Erythroblast (primary cell): Measurements from ENCODE around the gene L3MBTL4.

Experiments used
- GATA1 ChIP-seq: IDR thresholded peaks from 2 replicates; pipeline ENCODE4 v1.6.1; 2011; ENCODE audit warnings: low read depth, mild to moderate bottlenecking, control low read depth, low read length, moderate library complexity
- POLR2A ChIP-seq: IDR thresholded peaks from 2 replicates; pipeline ENCODE4 v1.6.1; 2011; ENCODE audit warnings: mild to moderate bottlenecking, low read length

DNA sequence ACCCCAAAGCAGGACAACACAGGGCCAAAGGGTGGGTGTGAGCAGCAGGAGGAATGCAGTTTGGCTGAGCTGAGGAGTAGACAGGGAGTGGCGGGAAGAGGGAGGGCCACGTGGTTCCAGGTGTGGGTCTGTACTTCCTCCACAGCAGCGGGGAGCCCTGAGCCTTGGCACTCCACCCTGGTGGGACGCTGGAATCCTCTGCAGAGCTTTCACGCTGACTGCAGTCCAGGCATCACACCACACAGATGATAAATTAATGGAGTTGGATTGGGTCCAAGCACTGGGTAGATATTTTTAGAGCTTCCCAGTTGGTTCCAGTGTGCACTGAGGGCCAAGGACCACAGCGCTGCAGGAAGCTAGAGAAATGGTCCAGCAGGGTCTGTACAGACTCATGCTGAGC, 452.3 kb downstream of the L3MBTL4 start:
- TF ChIP-seq POLR2A, result no peak
- no peak for TF ChIP-seq GATA1
